Measurements from ENCODE around the gene KRTAP3-2.

The KRTAP3-2 gene

GRCh38 chr17:41024697-41025096, 25.0 kb upstream of the KRTAP3-2 start:
- H3K27me3 ChIP-seq (ENCODE audit: insufficient read depth, low read length) = no peaks in the 10 kb centered on the region
- H3K27ac ChIP-seq (ENCODE audit: low read length) = no peak overlapping the region
- H3K4me3 ChIP-seq (ENCODE audit: low read length) = no peak overlapping the region
- no peaks in the 10 kb centered on the region for H3K9me3 ChIP-seq (ENCODE audit: insufficient read depth, low read depth, low read length)
- H3K36me3 ChIP-seq (ENCODE audit: insufficient read depth, low read depth, low read length) = no peaks in the 10 kb centered on the region
- no peak overlapping the region for H3K9ac ChIP-seq (ENCODE audit: low read depth, low read length)
- no peaks in the 10 kb centered on the region for H3K4me1 ChIP-seq (ENCODE audit: insufficient read depth, low read length)

GRCh38 chr17:41020336-41020735, 20.6 kb upstream of the KRTAP3-2 start:
- H3K9ac ChIP-seq (ENCODE audit: low read depth, low read length) = no peak overlapping the region
- H3K9me3 ChIP-seq (ENCODE audit: insufficient read depth, low read depth, low read length) = no peaks in the 10 kb centered on the region
- H3K4me1 ChIP-seq (ENCODE audit: insufficient read depth, low read length) = no peaks in the 10 kb centered on the region
- H3K27me3 ChIP-seq (ENCODE audit: insufficient read depth, low read length) = no peaks in the 10 kb centered on the region
- H3K27ac ChIP-seq (ENCODE audit: low read length) = no peak overlapping the region
- no peaks in the 10 kb centered on the region for H3K36me3 ChIP-seq (ENCODE audit: insufficient read depth, low read depth, low read length)
- H3K4me3 ChIP-seq (ENCODE audit: low read length) = no peak overlapping the region

- H3K4me3 ChIP-seq (ENCODE audit: low read length) = no peak overlapping the region
- H3K27ac ChIP-seq (ENCODE audit: low read length) = no peak overlapping the region
- no peaks in the 10 kb centered on the region for H3K36me3 ChIP-seq (ENCODE audit: insufficient read depth, low read depth, low read length)
- H3K27me3 ChIP-seq (ENCODE audit: insufficient read depth, low read length) = no peaks in the 10 kb centered on the region
- no peak overlapping the region for H3K9ac ChIP-seq (ENCODE audit: low read depth, low read length)
- no peaks in the 10 kb centered on the region for H3K9me3 ChIP-seq (ENCODE audit: insufficient read depth, low read depth, low read length)
- H3K4me1 ChIP-seq (ENCODE audit: insufficient read depth, low read length) = no peaks in the 10 kb centered on the region
These were observed 19.7 kb upstream of the KRTAP3-2 start for GRCh38 chr17:41019415-41019814.

DNA sequence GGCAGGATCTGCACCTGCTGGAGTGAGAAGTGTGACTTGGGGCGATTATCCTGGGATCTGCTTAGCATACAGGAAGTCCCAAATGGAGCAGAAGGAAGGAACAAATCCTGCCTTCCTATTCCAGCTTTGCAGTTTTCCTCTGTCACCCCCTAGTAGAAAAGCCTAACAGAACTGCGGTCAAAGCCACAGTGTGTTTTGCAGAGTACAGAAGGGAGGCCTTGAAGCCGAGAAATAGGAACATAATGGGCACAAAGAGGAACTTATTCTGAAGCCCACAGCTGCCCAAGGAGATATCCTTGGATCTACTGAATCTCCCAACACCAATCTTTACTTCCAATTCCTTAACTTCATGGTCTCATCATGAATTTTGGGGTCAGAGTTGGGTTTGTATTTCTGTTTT, 18.8 kb upstream of the KRTAP3-2 start:
- Histone ChIP-seq H3K27ac (ENCODE audit: low read length) (no peak overlapping the region), H3K4me3 (ENCODE audit: low read length) (no peak overlapping the region), H3K27me3 (ENCODE audit: insufficient read depth, low read length) (no peaks in the 10 kb centered on the region)

DNA sequence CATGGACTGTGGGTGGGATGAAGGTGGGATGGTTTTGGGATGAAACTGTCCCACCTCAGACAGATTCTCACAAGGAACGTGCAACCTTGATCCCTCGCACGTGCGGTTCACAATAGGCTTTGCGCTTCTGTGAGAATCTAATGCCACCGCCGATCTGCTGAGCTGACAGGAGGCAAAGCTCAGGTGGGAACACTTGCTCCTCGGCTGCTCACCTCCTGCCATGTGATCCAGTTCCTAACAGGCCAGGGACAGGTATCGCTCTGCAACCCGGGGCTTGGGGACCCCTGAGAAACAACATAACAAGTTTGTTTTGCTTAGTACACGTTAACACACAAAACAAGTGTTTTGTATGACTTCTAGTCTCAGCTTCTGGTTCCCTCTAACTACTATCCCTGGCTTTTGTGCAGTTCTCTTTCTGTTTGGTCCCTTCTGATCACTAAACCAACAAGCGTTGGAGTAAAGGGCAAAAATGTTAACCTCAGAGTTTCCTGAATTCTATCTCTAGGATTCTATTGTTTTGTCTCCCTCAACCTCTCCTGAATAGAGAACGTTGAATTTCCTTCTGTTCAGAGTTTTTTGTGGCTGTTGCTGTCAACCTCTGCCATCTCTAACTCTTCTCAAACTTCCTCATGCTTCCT, 17.0 kb upstream of the KRTAP3-2 start:
- no peaks in the 10 kb centered on the region for H3K4me1 ChIP-seq (ENCODE audit: insufficient read depth, low read length)
- H3K9ac ChIP-seq (ENCODE audit: low read depth, low read length) = no peak overlapping the region
- no peak overlapping the region for H3K27ac ChIP-seq (ENCODE audit: low read length)
- H3K4me3 ChIP-seq (ENCODE audit: low read length) = no peak overlapping the region
- H3K9me3 ChIP-seq (ENCODE audit: insufficient read depth, low read depth, low read length) = no peaks in the 10 kb centered on the region
- H3K27me3 ChIP-seq (ENCODE audit: insufficient read depth, low read length) = no peaks in the 10 kb centered on the region
- no peaks in the 10 kb centered on the region for H3K36me3 ChIP-seq (ENCODE audit: insufficient read depth, low read depth, low read length)

More for the DNA sequence above, 18.8 kb upstream of the KRTAP3-2 start:
- Histone ChIP-seq H3K36me3 (ENCODE audit: insufficient read depth, low read depth, low read length) (no peaks in the 10 kb centered on the region), H3K9me3 (ENCODE audit: insufficient read depth, low read depth, low read length) (no peaks in the 10 kb centered on the region), H3K4me1 (ENCODE audit: insufficient read depth, low read length) (no peaks in the 10 kb centered on the region), H3K9ac (ENCODE audit: low read depth, low read length) (no peak overlapping the region)

GRCh38 chr17:41015454-41015853, 15.7 kb upstream of the KRTAP3-2 start:
- no peak overlapping the region for H3K4me3 ChIP-seq (ENCODE audit: low read length)
- H3K9me3 ChIP-seq (ENCODE audit: insufficient read depth, low read depth, low read length) = no peaks in the 10 kb centered on the region
- H3K4me1 ChIP-seq (ENCODE audit: insufficient read depth, low read length) = no peaks in the 10 kb centered on the region
- H3K27me3 ChIP-seq (ENCODE audit: insufficient read depth, low read length) = no peaks in the 10 kb centered on the region
- no peak overlapping the region for H3K9ac ChIP-seq (ENCODE audit: low read depth, low read length)
- no peak overlapping the region for H3K27ac ChIP-seq (ENCODE audit: low read length)
- no peaks in the 10 kb centered on the region for H3K36me3 ChIP-seq (ENCODE audit: insufficient read depth, low read depth, low read length)

GRCh38 chr17:41013606-41014005, 13.9 kb upstream of the KRTAP3-2 start:
- H3K27ac ChIP-seq (ENCODE audit: low read length) = no peak overlapping the region
- no peak overlapping the region for H3K9ac ChIP-seq (ENCODE audit: low read depth, low read length)
- H3K27me3 ChIP-seq (ENCODE audit: insufficient read depth, low read length) = no peaks in the 10 kb centered on the region
- H3K36me3 ChIP-seq (ENCODE audit: insufficient read depth, low read depth, low read length) = no peaks in the 10 kb centered on the region
- H3K4me1 ChIP-seq (ENCODE audit: insufficient read depth, low read length) = peaks cover 8% of the 10 kb centered on the region; the same call in 1 of the 2 replicates
- H3K4me3 ChIP-seq (ENCODE audit: low read length) = no peak overlapping the region
- H3K9me3 ChIP-seq (ENCODE audit: insufficient read depth, low read depth, low read length) = no peaks in the 10 kb centered on the region

- Histone ChIP-seq H3K4me1 (ENCODE audit: insufficient read depth, low read length) (peaks cover 8% of the 10 kb centered on the region; the same call in 1 of the 2 replicates), H3K4me3 (ENCODE audit: low read length) (no peak overlapping the region), H3K27me3 (ENCODE audit: insufficient read depth, low read length) (no peaks in the 10 kb centered on the region), H3K36me3 (ENCODE audit: insufficient read depth, low read depth, low read length) (no peaks in the 10 kb centered on the region), H3K27ac (ENCODE audit: low read length) (no peak overlapping the region), H3K9me3 (ENCODE audit: insufficient read depth, low read depth, low read length) (no peaks in the 10 kb centered on the region), H3K9ac (ENCODE audit: low read depth, low read length) (no peak overlapping the region)
These were observed 13.5 kb upstream of the KRTAP3-2 start for GRCh38 chr17:41013181-41013580.

GRCh38 chr17:41012326-41013120, 12.8 kb upstream of the KRTAP3-2 start:
- Histone ChIP-seq H3K9me3 (ENCODE audit: insufficient read depth, low read depth, low read length) (no peaks in the 10 kb centered on the region; the same call in 1 of the 2 replicates), H3K36me3 (ENCODE audit: insufficient read depth, low read depth, low read length) (no peaks in the 10 kb centered on the region), H3K4me1 (ENCODE audit: insufficient read depth, low read length) (peaks cover 8% of the 10 kb centered on the region; the same call in 1 of the 2 replicates), H3K9ac (ENCODE audit: low read depth, low read length) (no peak overlapping the region), H3K4me3 (ENCODE audit: low read length) (no peak overlapping the region), H3K27me3 (ENCODE audit: insufficient read depth, low read length) (no peaks in the 10 kb centered on the region), H3K27ac (ENCODE audit: low read length) (no peak overlapping the region)

DNA sequence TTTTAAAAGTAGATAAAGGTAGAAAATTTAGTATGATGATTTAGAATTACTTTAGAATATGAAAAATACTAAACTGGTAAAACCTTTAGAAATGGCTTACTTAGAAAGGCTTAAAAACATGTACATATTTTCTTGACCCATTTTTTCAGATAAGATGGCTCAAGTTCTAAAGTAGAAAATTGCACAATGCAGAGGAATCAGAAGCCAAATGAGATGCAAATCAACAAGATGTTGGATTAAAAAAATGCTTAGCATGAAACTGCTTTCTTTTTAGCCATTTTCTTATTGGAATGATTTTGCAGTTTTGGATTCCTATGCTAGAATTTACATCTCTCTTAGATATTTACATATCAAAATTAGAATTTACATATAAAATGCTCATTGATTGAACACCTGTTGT, 10.7 kb upstream of the KRTAP3-2 start:
- Histone ChIP-seq H3K27ac (ENCODE audit: low read length) (no peak overlapping the region), H3K9ac (ENCODE audit: low read depth, low read length) (no peak overlapping the region), H3K4me1 (ENCODE audit: insufficient read depth, low read length) (peaks cover 8% of the 10 kb centered on the region; the same call in 1 of the 2 replicates), H3K9me3 (ENCODE audit: insufficient read depth, low read depth, low read length) (no peaks in the 10 kb centered on the region; the same call in 1 of the 2 replicates), H3K27me3 (ENCODE audit: insufficient read depth, low read length) (no peaks in the 10 kb centered on the region), H3K36me3 (ENCODE audit: insufficient read depth, low read depth, low read length) (no peaks in the 10 kb centered on the region), H3K4me3 (ENCODE audit: low read length) (no peak overlapping the region)

DNA sequence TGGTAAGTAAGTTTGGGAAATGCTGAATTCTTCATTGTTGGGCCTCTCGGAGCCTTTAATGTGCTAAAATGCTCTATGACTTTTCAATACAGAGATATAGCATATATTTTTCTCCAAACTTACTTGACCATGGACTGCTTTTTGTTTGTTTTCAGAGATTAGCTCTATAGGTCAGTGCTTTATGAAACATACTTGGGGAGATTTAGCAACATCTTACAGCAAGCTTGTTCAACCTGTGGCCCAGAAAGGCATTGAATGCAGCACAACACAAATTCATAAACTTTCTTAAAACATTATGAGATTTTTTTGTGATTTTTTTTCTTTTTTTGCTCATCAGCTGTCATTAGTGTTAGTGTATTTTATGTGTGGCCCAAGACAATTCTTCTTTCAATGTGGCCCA, 10.2 kb upstream of the KRTAP3-2 start:
- H3K4me1 ChIP-seq (ENCODE audit: insufficient read depth, low read length) = peaks cover 8% of the 10 kb centered on the region; the same call in 1 of the 2 replicates
- H3K9ac ChIP-seq (ENCODE audit: low read depth, low read length) = no peak overlapping the region
- H3K9me3 ChIP-seq (ENCODE audit: insufficient read depth, low read depth, low read length) = no peaks in the 10 kb centered on the region; the same call in 1 of the 2 replicates
- H3K4me3 ChIP-seq (ENCODE audit: low read length) = no peak overlapping the region
- H3K36me3 ChIP-seq (ENCODE audit: insufficient read depth, low read depth, low read length) = no peaks in the 10 kb centered on the region
- no peak overlapping the region for H3K27ac ChIP-seq (ENCODE audit: low read length)
- no peaks in the 10 kb centered on the region for H3K27me3 ChIP-seq (ENCODE audit: insufficient read depth, low read length)

DNA sequence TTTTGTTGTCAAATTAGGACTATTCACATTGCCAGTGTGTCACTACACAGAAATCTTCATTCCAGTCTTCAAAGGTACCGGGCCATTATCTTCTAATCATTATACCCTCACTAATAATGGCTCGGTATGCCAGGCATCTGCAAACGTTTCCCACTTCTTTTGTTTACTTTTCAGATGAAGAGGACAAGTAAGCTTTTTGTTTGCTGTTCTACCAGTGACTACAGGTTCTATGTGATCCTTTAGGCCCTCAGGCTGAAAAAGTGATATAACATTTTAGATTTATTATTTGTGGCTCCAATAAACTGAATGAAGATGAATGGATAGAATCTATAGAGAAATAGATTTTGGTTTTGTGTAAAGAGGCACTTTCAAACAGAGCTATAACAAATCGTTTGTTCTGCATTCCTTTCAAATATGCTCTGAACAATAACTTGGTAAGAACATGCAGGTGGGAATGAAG, 9.6 kb upstream of the KRTAP3-2 start:
- Histone ChIP-seq H3K4me3 (ENCODE audit: low read length) (no peak overlapping the region), H3K9ac (ENCODE audit: low read depth, low read length) (no peak overlapping the region), H3K27ac (ENCODE audit: low read length) (no peak overlapping the region), H3K4me1 (ENCODE audit: insufficient read depth, low read length) (peaks cover 8% of the 10 kb centered on the region; the same call in 1 of the 2 replicates), H3K36me3 (ENCODE audit: insufficient read depth, low read depth, low read length) (no peaks in the 10 kb centered on the region), H3K27me3 (ENCODE audit: insufficient read depth, low read length) (no peaks in the 10 kb centered on the region), H3K9me3 (ENCODE audit: insufficient read depth, low read depth, low read length) (no peaks in the 10 kb centered on the region; the same call in 1 of the 2 replicates)

Data from iPS-20b (cell line).